ENCODE measurements around the gene PLCG2.
"Not testable (repeated sequence)": the region's sequence is repeated elsewhere in the genome, so short reads cannot be mapped to it uniquely, and the experiment has no call there.

Gene PLCG2

GRCh38 chr16:81928271-81928918 lies 149.3 kb downstream of the PLCG2 start:
- no peak overlapping the region for H3K4me3 ChIP-seq (replicated peaks; ENCODE audit: low read depth, low read length)
- no peak for DNase-seq (ENCODE audit: extremely low read depth, low read depth)
- TF ChIP-seq CTCF (IDR thresholded peaks at IDR 0.05; ENCODE audit: low read depth, low read length, missing control alignments), result no peak

- TF ChIP-seq CTCF (IDR thresholded peaks at IDR 0.05; ENCODE audit: low read depth, low read length, missing control alignments), result no peak
- no peak for DNase-seq (ENCODE audit: extremely low read depth, low read depth)
- H3K4me3 ChIP-seq (replicated peaks; ENCODE audit: low read depth, low read length), result no peak overlapping the region
These were observed 149.9 kb downstream of the PLCG2 start for GRCh38 chr16:81928975-81929374.

GRCh38 chr16:81929841-81930240 lies 150.8 kb downstream of the PLCG2 start:
- no peak for DNase-seq (ENCODE audit: extremely low read depth, low read depth)
- no peak for TF ChIP-seq CTCF (IDR thresholded peaks at IDR 0.05; ENCODE audit: low read depth, low read length, missing control alignments)
- no peak overlapping the region for H3K4me3 ChIP-seq (replicated peaks; ENCODE audit: low read depth, low read length)

- H3K4me3 ChIP-seq (replicated peaks; ENCODE audit: low read depth, low read length), result no peak overlapping the region
- no peak for DNase-seq (ENCODE audit: extremely low read depth, low read depth)
- no peak for TF ChIP-seq CTCF (IDR thresholded peaks at IDR 0.05; ENCODE audit: low read depth, low read length, missing control alignments)
These were observed 152.8 kb downstream of the PLCG2 start for GRCh38 chr16:81931927-81932326.

- TF ChIP-seq CTCF (IDR thresholded peaks at IDR 0.05; ENCODE audit: low read depth, low read length, missing control alignments), result no peak
- H3K4me3 ChIP-seq (replicated peaks; ENCODE audit: low read depth, low read length), result no peak overlapping the region
- DNase-seq (ENCODE audit: extremely low read depth, low read depth), result no peak
These were observed 153.6 kb downstream of the PLCG2 start for GRCh38 chr16:81932668-81933067.

GRCh38 chr16:81933361-81933760 lies 154.3 kb downstream of the PLCG2 start:
- DNase-seq (ENCODE audit: extremely low read depth, low read depth), result no peak
- TF ChIP-seq CTCF (IDR thresholded peaks at IDR 0.05; ENCODE audit: low read depth, low read length, missing control alignments), result no peak
- no peak overlapping the region for H3K4me3 ChIP-seq (replicated peaks; ENCODE audit: low read depth, low read length)

GRCh38 chr16:81934711-81935110 lies 155.6 kb downstream of the PLCG2 start:
- DNase-seq (ENCODE audit: extremely low read depth, low read depth); H3K4me3 ChIP-seq (replicated peaks; ENCODE audit: low read depth, low read length): not testable (repeated sequence)

Measured in HFF-Myc (cell line).